SKM-1 treated with dmso at 0.1 percent for 144 hours (cell line): ENCODE data around the gene C16orf89.
"Not testable (repeated sequence)": the region's sequence is repeated elsewhere in the genome, so short reads cannot be mapped to it uniquely, and the experiment has no call there.

Source experiments
- DNase-seq: peaks from one replicate; lab custom pipeline; 2025; ENCODE audit not compliant: unreplicated experiment; lab: John Stamatoyannopoulos, UW

C16orf89 gene, protein sequence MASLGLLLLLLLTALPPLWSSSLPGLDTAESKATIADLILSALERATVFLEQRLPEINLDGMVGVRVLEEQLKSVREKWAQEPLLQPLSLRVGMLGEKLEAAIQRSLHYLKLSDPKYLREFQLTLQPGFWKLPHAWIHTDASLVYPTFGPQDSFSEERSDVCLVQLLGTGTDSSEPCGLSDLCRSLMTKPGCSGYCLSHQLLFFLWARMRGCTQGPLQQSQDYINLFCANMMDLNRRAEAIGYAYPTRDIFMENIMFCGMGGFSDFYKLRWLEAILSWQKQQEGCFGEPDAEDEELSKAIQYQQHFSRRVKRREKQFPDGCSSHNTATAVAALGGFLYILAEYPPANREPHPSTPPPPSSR

DNA sequence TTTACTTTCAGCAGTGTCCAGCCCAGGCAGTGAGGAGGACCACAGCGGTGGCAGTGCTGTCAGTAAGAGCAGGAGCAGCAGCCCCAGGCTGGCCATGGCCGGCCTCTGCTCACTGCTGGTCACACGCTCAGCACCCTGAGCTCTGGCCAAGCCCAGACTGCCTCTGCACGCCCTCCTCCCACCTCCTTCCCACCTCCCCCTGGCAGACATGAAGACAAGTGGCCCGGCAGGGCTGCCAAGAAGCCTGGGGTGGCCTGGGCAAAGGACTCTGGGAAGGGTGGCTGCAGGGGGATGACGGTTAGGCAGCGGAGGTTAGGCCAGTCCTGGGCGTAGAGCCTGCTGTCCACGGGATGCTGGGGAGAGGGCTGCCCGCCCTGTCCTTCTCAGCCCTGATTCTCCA, at the start of gene C16orf89:
C16orf89 (minus strand) TSS at position 144 of the 400 bp plus-strand sequence; CDS start at position 96, 48 bp downstream.
- no peak for DNase-seq

DNA sequence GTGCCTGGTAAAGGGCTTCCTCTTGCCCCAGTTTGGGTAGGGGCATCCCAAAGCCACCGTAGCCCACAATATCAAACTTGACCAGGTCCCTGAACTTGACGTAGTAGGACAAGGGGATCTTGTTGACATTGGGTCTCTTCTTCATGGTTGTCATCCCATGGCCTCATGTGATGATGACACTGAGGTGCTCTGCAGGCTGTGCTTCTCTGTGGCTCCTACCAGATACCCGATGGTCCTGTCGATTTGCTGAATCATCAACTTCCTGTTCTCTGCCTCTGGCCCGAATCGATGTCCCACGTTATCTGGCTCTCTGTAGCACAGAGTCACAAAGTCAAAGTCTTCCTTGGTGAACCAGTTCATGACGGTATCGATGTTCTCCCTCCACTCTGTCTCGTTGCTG, 45.2 kb upstream of the C16orf89 start:
- not testable (repeated sequence) for DNase-seq

DNA sequence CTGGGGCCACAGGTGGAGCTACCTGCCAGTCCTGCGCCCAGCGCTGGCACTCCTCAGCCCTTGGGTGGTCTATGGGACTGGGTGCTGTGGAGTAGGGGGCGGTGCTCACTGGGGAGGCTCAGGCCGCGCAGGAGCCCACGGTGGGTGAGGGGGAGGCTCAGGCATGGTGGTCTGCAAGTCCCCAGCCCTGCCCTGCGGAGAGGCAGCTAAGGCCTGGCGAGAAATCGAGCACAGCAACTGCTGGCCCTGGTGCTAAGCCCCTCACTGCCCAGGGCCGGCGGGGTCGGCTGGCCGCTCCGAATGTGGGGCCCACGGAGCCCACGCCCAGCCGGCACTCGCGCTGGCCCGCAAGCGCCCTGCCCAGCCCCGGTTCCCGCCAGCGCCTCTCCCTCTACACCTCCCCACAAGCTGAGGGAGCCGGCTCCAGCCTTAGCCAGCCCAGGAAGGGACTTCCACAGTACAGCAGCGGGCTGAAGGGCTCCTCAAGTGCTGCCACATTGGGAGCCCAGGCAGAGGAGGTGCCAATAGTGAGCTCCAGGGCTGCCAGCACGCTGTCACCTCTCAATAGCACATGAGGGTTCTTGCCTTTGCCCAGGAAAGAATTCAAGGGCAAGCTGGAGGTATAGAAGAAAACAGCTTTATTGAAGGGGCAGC, 42.9 kb upstream of the C16orf89 start:
- DNase-seq, result no peak

DNA sequence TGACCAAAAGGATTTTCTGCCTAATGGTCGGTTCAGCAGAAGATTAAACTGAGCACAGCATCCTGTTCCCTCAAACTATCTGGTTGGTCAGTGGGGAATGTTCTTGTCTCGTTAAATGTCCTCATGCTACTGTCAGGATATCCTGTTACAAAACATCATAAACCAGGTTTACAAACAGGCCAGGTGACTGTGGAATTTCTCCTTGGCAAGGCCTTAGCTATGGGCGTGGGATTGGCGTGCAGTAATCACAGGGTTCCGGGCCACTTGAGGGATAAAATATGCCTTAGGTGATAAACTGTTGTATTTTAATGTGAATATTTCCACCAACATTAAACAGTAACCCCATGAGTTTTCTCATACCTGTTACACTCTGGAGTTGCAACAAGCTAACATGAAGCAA, 39.3 kb upstream of the C16orf89 start:
- not testable (repeated sequence) for DNase-seq

DNA sequence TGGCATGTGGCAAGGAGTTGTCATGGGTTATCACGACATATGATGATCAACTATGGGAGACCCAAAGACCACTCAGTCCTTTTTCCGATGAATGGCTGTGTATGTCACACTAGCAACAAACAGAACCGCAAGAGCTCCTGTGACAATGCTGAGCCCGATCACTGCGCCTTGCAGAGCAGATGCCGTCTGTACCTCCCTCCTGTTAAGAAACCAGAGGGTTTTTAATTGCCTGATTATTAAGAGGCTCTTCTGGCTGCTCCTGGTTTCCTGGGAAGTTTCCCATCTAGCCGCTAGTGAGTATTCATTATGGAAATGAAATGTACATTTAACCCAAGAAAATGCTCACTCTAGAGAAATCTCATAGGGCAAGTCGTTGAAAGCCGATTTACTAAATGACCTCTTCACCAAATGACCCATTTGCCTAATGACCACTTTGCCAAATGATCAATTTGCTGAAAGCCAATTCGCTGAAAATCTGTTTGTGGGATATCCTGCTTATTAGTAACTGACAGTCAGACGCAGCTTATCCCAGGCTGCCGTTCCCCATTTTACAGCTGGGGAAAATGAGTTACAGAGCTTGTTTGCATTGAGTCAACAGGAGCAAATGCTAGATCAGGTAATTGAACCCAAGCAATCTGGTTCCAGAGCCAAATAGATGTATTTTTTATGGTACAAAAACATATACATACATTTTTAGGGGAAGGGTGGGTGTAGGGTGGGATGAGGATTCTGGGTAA, 37.7 kb upstream of the C16orf89 start:
- not testable (repeated sequence) for DNase-seq

DNA sequence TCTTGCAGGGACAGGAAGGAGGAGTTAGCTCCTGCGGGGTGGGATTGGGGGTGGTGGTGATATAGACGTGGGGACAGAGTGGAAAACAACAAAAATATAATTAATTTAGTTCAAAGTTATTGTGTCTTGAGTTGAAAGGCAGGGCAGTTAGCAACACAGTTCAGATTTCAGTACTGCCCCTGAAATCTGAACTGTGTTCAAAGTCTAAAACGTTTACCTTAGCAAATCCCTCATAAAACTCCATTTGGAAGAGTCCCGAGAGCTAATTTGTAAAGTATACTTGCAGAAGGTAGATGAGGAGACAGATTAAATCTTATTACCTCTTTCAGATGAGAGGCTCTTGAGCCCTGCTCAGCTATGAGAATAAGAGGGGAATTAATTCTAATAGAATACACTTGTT, 33.4 kb upstream of the C16orf89 start:
- DNase-seq, result not testable (repeated sequence)

DNA sequence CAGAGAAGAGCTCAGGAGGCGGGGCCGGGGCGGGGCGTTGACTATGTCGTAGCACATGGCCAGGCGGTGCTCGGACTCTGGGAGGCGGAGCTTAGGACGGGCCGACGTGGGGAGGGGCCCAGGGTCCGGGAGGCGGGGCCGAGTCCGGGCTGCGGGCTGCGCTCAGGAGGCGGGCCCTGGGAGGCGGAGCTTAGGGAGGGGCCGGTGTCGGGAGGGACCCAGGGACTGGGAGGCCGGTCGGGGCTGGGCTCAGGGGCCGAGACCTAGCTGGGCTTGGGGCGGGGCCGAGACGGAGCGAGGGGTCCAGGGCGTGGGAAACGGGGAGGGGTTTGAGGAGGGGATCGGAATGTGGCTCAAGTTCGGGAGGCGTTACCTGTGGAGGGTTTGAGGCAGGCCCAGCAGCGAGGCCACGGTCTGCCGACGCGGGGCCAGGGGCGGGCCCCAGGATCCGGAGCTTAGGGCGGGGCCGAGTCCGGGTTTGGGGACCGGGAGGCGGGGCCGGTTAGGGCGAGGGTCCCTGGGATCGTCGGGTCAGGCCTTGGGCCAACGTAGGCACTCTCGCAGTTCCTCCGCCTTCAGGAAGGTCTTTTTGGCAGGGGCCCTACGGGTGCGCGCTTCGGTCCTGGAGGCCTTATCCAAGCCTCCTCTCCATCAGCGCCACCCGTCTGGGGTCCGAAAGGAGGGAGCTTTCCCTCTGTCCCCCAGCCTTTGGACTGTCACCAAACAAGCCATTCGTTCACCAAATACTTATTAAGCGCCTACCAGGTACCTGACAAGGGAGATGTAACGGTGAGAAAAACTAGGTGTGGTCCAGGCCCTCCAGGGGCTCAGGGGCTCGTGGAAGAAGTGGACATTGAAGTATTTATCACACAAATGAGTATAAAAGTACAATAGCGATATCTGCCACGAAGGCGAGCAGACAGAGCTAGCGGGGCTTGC, 32.7 kb upstream of the C16orf89 start:
- peak; percentile 4 for DNase-seq

DNA sequence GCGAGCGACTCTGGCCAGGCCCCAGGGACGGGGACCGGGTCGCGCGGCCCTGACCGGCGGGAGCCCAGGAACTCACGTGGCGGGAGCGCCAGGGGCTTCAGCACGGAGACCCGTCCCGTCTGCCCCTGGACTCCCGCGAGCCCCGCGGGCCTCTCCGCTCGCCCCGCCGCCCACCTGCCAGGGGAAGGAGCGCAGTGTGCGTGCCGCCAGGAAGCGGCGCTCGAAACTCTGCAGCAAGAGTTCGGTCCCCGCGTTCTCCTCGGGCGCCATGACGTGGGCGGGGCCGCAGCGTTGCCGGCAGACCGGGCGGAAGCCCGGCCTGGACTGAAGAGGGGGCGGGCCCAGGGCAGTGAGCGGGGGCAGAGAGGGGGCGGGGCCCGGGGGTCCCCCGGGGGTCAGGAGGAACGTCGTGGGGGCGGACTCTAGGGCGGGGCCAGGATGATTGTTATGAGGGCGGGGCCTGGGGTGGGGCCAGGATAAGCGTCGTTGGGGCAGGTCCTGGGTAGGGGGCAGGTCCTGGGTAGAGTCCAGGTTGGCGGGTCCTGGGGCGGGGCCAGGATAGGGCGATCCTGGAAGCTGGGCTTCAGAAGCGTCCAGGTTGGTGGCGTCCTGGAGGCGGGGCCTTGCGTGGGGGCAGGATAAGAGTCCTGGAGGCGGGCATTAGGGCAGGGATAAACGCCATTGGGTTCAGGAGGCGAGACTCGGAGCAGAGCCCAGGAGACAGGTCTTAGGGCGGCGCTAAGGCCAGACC, 31.9 kb upstream of the C16orf89 start, which contains the start of gene EEF2KMT:
EEF2KMT (minus strand) TSS at position 326 of the 751 bp plus-strand sequence; CDS start at position 270, 56 bp downstream.
- peak; percentile 94 for DNase-seq

DNA sequence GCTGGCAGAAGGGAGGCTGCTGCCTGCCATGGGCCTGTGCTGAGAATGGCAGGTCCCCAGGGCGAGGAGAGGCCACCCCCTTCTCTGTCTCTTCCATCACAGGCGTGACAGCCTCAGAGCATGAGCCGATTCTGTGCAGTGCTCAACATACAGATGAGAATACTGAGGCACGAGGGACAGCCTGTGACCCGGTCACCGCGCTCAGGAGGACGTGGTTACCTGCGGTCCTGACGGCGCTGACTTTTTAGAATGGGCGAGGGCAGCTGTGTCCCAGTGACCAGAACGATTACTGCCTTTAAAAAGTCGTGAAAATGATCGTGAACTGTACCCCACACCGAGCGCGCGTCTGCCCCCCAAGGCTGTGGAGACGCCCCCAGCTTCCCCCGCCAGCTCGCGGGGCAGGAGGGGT, 31.3 kb upstream of the C16orf89 start:
- not testable (repeated sequence) for DNase-seq

DNA sequence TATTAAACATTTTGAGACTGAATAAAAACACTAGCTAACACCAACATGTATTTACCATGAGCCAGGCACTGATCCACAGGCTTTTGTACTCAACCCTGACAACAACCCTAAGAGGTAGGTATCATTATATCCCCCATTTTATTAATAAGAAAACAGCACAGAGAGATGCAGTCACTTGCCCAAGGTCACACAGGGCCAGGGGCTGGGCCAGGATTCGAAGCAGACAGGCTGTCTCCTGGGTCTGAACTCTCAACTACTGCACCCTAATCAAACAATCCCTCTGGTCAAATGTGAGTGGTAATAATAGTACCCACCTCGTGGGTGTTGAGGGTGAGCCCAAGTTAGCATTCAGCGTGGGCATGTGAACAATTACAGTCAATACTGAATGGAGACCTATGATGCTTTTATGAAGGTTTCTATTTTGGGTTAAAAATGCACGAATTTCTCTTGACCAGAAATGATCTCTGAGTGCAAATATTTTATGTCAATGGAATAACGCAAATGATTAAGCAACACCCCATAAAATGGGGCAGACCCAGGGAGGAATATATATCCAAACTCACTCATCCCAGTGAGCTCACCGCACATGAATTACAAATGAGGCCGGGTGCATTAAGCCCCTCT, 30.8 kb upstream of the C16orf89 start:
- DNase-seq, result not testable (repeated sequence)

DNA sequence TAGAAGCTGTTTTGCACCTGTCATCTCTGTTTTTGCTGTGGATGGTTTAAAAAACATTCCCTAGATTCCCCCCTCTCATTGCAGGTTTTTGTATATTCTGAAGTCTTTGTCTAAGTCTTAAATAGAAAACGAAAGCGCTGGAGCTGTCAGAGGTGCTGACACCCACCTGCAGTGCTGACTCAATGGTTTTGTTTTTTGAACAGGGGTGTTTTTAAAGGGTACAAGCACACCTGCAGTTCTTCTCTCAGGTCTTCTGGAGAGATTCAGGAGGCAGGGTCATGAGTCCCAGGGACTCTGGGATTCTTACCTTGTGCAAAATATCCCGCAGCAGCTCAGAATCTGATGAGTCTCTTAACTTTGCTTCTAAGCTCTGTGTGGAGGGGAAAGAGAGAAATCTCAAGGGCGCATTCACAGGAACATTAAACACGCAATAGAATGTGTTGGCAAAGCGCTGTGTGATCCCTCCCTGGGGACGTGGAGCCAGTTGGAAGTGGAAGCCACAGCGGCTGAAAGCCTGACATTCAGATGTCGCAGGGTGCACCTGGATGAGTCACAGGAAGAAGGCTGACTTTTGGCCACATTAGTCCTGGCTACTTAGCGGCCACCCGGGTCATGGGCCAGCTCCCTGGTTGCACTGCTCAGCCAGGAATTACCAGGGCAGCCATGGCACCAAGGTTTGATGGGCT, 29.5 kb upstream of the C16orf89 start:
- DNase-seq, result not testable (repeated sequence)

DNA sequence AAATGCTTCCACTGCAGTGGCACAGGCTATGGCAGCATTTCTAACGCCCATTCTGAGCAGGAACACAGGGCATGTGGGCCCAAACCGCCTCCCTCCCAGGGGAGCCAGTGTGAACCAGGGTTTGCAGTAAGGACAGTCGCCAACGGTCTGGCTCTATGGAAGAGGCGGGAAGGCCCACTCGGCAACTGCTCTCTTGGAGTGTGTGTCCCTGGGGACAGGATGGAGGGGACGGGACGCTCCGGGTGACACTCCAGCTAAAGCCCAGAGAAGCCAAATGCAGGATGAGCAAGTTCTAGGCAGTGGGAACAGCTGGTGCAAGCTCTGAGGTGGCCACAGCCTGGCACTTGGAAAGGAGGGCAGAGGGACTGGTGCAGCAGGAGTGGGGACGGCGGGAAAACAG, 28.0 kb upstream of the C16orf89 start:
- DNase-seq, result not testable (repeated sequence)

DNA sequence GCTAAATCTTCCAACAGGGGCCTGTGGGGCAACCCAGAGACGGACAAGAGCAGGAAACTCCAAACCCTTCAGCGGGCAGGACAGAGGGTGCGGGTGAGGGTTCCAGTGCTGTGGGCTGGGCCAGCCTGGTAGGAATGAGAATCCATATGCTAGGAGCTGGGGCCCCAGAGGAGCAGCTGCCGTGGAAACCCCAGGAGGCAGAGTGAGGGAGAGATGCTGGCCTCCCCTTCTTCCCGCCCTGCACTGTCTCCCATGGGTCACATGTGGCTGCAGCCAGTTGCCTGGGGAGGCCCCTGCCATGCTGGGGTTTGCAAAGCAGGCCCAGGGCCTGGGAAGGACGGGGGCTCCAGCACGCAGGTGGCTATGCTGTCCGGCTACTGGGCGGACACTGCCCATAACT, 27.3 kb upstream of the C16orf89 start:
- not testable (repeated sequence) for DNase-seq

DNA sequence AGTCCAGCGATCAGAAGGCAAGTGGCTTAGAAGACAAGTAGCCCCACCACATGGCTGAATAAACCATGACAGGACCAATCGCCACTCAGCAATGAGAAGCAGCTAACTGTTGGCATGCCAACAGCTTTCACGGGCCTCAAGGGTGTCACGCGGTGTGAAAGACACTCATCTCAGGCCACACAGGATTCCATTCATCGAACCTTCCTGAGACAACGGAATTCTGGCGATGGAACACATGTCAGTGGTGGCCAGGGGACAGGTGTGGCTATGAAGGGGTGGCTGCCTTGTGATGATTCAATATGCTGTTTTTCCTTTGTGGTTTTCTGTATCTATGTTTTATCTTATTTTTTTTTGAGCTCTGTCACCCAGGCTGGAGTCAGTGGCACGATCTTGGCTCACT, 24.8 kb upstream of the C16orf89 start:
- not testable (repeated sequence) for DNase-seq

DNA sequence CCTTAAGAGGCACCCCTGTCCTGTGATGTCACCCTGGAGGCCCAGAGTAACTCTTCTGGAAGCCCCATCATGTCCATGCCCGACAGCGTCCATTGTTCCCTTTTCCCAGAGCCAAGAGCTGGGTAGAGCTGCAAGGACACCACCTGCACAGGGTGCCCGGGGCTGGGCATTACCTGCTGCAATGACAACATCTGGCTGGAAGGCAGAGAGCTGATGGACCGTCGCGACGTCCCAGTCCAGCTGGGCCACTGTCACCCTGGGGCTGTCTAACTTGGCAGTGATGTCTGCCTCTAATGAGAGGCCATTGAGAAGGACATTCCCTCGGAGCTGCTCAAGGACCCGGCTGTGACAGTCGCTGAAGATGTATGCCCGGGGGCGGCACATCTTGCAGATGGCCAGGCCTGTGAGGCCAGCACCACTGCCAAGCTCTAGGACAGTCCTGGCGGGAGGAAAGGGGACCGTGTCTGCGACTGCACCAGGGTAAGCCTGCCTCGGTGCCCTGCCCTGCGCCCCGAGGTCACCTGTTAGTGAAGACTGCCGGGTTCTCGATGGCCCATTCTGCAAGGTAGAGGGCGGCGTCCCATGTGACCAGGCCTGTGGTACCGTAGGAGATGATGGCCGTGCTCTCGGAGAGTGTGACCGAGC, 24.3 kb upstream of the C16orf89 start:
- not testable (repeated sequence) for DNase-seq

DNA sequence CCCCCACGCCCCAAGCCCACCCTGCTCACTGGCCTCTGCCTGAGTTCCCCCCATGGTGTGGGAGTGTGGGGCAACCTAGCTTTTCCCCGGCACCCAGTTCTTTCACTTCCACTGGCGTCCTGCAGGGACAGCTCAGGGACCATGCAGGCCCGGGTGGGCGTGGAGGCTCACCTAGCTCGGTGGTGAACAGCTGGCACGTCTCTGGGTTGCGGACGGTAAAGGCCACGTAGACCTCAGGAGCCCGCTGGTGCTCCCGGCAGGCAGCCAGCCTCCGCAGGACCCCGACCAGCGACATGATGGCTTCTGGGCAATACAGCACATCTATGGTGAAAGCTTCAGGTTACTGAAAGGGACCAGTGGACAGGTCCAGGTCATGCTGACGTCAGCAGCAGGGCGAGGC, 23.2 kb upstream of the C16orf89 start:
- not testable (repeated sequence) for DNase-seq

DNA sequence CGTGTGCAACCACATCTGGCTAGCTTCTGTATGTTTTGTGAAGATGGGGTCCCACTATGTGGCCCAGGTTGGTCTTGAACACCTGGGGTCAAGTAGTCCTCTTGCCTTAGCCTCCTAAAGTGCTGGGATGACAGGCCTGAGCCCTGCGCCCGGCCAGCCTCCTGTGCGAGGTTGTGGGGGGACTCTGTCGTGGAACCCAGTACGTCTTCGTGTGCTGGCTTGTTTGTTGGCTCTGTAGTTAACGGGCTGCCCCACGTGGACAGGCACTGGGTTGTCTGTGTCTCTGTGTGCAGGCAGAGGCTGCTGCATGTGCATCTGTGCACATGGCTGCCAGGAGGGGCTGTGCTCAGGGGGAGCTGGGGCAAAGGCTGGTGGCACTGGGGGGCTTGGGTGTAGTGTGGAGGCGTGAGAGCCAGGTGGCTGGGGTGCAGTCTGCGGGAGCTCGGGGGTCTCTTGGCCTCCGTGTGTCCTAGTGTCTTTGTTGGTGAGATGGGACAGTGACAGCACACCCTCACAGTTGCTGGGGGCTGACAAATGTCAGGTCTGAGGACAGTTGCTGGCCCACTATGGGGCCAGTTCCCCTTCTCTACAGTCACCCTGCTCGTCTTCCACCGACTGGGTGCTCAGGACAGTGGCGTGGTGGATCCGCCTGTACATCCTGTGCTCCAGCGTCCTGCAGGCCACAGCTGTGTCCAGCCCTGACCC, 22.5 kb upstream of the C16orf89 start:
- DNase-seq, result not testable (repeated sequence)

DNA sequence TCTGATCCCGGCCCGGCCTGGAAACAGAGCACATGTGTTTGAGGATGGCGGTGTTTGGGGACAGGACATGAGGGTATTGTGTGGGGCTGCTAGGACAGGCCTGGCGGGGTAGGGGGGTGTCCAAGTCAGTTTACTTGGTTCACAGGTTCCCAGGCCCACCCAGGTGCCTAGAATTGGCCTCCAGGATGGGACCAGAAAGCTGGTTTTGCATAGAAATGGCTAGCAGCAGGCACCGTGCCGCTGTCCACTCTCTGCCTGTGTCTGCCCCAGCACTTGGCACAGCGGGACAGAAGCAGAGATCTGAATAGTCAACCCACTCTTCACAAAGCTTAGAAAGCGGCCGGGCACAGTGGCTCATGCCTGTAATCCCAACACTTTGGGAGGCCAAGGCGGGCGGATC, 20.0 kb upstream of the C16orf89 start:
- DNase-seq, result not testable (repeated sequence)
